ENCODE results near the gene SMCHD1. TPM values are rescaled to one million over a fixed set of nuclear protein-coding genes. Genes with fewer than 3 reads are reported as not detected.

Gene SMCHD1
- total RNA-seq, 2 experiments from 2014 or later = 357 to 359 TPM

DNA sequence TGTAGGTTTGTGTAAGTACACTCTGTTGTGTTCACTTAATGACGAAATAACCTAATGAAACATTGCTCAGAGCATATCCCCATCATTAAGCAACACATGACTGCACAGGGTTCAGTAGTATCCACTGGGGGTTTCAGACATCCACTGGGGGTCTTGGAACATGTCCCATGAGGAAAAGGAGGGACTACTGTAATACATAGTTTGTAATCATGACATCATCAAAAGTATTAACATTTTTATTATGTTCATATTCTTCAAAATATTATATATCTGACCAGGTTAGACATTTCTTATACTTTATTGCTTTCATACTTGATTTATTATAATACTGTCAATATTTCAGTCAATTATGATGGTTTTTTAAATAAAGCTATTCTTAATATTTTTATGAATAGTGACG, 136.9 kb downstream of the SMCHD1 start:
- Mint-ChIP-seq H3K36me3 (ENCODE audit: low read depth) (peaks cover 90% of the 10 kb centered on the region), H3K4me3 (no peak overlapping the region), H3K4me1 (ENCODE audit: low read depth) (peaks cover 7% of the 10 kb centered on the region), H3K27me3 (no peaks in the 10 kb centered on the region), H3K9me3 (no peaks in the 10 kb centered on the region), H3K27ac (no peak overlapping the region)
- Histone ChIP-seq H3K27ac (ENCODE audit: low read depth in 1 of 2, low read length in 2 of 2) (no peak overlapping the region), H3K9me3 (ENCODE audit: control insufficient read depth in 1 of 2, insufficient read depth in 1 of 2, low read length in 2 of 2) (no peaks in the 10 kb centered on the region), H3K4me1 (ENCODE audit: insufficient read depth, low read length) (no peaks in the 10 kb centered on the region), H3K27me3 (ENCODE audit: control insufficient read depth in 1 of 2, insufficient read depth in 2 of 2, low read length in 2 of 2) (no peaks in the 10 kb centered on the region), H3K4me3 (ENCODE audit: low read length) (no peak overlapping the region), H3K36me3 (ENCODE audit: insufficient read depth, low read length) (peaks cover 83% of the 10 kb centered on the region)
- TF ChIP-seq, protein P1, sequence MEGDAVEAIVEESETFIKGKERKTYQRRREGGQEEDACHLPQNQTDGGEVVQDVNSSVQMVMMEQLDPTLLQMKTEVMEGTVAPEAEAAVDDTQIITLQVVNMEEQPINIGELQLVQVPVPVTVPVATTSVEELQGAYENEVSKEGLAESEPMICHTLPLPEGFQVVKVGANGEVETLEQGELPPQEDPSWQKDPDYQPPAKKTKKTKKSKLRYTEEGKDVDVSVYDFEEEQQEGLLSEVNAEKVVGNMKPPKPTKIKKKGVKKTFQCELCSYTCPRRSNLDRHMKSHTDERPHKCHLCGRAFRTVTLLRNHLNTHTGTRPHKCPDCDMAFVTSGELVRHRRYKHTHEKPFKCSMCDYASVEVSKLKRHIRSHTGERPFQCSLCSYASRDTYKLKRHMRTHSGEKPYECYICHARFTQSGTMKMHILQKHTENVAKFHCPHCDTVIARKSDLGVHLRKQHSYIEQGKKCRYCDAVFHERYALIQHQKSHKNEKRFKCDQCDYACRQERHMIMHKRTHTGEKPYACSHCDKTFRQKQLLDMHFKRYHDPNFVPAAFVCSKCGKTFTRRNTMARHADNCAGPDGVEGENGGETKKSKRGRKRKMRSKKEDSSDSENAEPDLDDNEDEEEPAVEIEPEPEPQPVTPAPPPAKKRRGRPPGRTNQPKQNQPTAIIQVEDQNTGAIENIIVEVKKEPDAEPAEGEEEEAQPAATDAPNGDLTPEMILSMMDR (IDR thresholded peaks at IDR 0.05) = no peak
- ATAC-seq (ENCODE audit: poor library complexity) = no peak
- DNase-seq = no peak
- ChIA-PET CTCF (no interaction called here), POLR2A (interaction anchor here (0.8 kb wide), 1 partner anchor 104 kb away, joined by 3 read pairs; no protein-coding TSS in a partner anchor)
- intact Hi-C loops (cut with DNase I, micrococcal nuclease) = loop anchor here in 1 of 2 experiments (10.0 kb wide), 1 partner anchor 192 kb away; no protein-coding TSS in a partner anchor

DNA sequence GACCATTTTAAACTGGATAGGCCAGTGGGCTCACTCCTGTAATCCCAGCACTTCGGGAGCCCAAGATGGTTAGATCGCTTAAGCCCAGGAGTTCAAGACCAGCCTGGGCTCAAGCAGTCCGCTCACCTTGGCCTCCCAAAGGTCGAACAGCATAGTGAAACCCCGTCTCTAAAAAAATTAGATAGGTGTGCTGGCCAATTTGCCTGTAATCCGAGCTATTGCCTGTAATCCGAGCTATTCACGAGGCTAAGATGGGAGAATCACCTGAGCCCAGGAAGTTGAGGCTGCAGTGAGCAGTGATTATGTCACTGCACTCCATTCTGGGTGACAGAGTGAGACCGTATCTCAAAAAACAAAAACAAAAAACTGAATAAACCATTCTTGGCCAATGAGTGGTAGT, 138.6 kb downstream of the SMCHD1 start:
- H3K36me3 ChIP-seq (ENCODE audit: insufficient read depth, low read length) = peaks cover 81% of the 10 kb centered on the region
- no peak overlapping the region for H3K27ac ChIP-seq (ENCODE audit: low read depth in 1 of 2, low read length in 2 of 2)
- no peaks in the 10 kb centered on the region for H3K9me3 ChIP-seq (ENCODE audit: control insufficient read depth in 1 of 2, insufficient read depth in 1 of 2, low read length in 2 of 2)
- no peak for ATAC-seq (ENCODE audit: poor library complexity)
- no peaks in the 10 kb centered on the region for H3K9me3 Mint-ChIP-seq
- H3K4me1 ChIP-seq (ENCODE audit: insufficient read depth, low read length) = no peaks in the 10 kb centered on the region
- intact Hi-C loops (cut with DNase I, micrococcal nuclease) = loop anchor here in 1 of 2 experiments (10.0 kb wide), 1 partner anchor 191 kb away; no protein-coding TSS in a partner anchor
- peaks cover 7% of the 10 kb centered on the region for H3K4me1 Mint-ChIP-seq (ENCODE audit: low read depth)
- no peak overlapping the region for H3K4me3 Mint-ChIP-seq
- POLR2A ChIA-PET = interaction anchor here (1.4 kb wide), 1 partner anchor 10 kb away, joined by 3 read pairs; no protein-coding TSS in a partner anchor
- CTCF ChIA-PET = no interaction called here
- TF ChIP-seq, protein P1 (IDR thresholded peaks at IDR 0.05) = no peak
- no peak overlapping the region for H3K4me3 ChIP-seq (ENCODE audit: low read length)
- H3K27ac Mint-ChIP-seq = no peak overlapping the region
- no peaks in the 10 kb centered on the region for H3K27me3 Mint-ChIP-seq
- no peak for DNase-seq
- H3K27me3 ChIP-seq (ENCODE audit: control insufficient read depth in 1 of 2, insufficient read depth in 2 of 2, low read length in 2 of 2) = no peaks in the 10 kb centered on the region
- H3K36me3 Mint-ChIP-seq (ENCODE audit: low read depth) = peaks cover 95% of the 10 kb centered on the region

DNA sequence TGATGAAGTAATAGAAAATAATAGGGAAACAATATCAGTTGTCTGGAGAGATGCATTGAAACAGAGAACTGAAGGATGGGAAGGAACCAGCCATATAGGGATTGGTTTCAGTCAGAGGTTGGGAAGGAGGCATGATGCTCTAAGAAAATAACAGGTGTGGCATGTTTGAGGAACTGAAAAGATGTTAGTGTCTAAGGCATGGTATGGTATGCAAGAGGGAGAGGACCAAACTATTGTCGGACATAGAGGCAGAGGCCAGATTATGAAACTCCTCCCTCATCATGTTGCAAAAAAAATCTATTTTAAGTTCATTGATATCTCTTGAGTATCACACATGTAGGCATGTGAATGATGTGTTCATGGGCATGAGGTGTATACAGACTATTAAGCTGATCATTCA, 142.4 kb downstream of the SMCHD1 start:
- peaks cover 13% of the 10 kb centered on the region for H3K4me1 Mint-ChIP-seq (ENCODE audit: low read depth)
- DNase-seq = no peak
- no peak for ATAC-seq (ENCODE audit: poor library complexity)
- Histone ChIP-seq H3K4me1 (ENCODE audit: insufficient read depth, low read length) (no peaks in the 10 kb centered on the region), H3K27ac (ENCODE audit: low read depth in 1 of 2, low read length in 2 of 2) (no peak overlapping the region), H3K9me3 (ENCODE audit: control insufficient read depth in 1 of 2, insufficient read depth in 1 of 2, low read length in 2 of 2) (no peaks in the 10 kb centered on the region), H3K4me3 (ENCODE audit: low read length) (no peak overlapping the region), H3K27me3 (ENCODE audit: control insufficient read depth in 1 of 2, insufficient read depth in 2 of 2, low read length in 2 of 2) (no peaks in the 10 kb centered on the region), H3K36me3 (ENCODE audit: insufficient read depth, low read length) (peaks cover 81% of the 10 kb centered on the region)
- intact Hi-C loops (cut with DNase I, micrococcal nuclease) = loop anchor here in 1 of 2 experiments (10.0 kb wide), 1 partner anchor 187 kb away; no protein-coding TSS in a partner anchor
- POLR2A ChIA-PET = no interaction called here
- no peaks in the 10 kb centered on the region for H3K9me3 Mint-ChIP-seq
- no peaks in the 10 kb centered on the region for H3K27me3 Mint-ChIP-seq
- H3K36me3 Mint-ChIP-seq (ENCODE audit: low read depth) = peaks cover 92% of the 10 kb centered on the region
- H3K27ac Mint-ChIP-seq = no peak overlapping the region
- H3K4me3 Mint-ChIP-seq = no peak overlapping the region
- TF ChIP-seq, protein P1 (IDR thresholded peaks at IDR 0.05) = no peak
- CTCF ChIA-PET = interaction anchor here (0.6 kb wide), 1 partner anchor 41 kb away, joined by 3 read pairs; no protein-coding TSS in a partner anchor
